PC-3 (cell line): ENCODE results near the gene MIF4GD.

Experiments
- CTCF ChIP-seq: fragments of 300-600 bp; sonication (generic); conservative IDR thresholded peaks from 2 replicates; pipeline ENCODE4 v1.5.1; 2017; ENCODE audit warnings: antibody characterized with exemption, low read depth, mild to moderate bottlenecking, low read length
- EZH2 ChIP-seq: fragments of 300-600 bp; sonication (generic); IDR thresholded peaks from one replicate; pipeline ENCODE4 v1.6.1; 2017; ENCODE audit warnings: antibody characterized with exemption, mild to moderate bottlenecking, low read length; ENCODE audit not compliant: unreplicated experiment

DNA sequence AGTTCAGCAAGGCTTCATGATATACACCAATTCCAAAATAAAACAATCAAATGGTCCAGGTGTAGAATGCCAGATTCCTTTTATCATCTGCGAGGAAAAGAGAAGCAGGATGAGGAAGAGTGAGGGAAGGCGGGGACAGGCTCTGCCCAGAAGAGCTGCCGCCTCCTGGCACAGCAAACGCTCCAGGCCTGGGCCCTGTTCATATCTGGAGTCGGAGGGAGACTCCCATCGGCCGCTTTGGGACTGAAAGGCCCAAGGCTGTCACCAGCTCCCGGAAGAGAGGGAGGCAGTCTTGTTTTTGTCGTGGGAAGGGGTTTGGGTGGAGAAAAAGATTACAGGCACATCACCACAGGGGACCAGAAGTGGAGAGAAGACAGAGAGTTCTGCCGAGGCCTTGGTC lies 47.2 kb upstream of the MIF4GD start:
- no peak for TF ChIP-seq CTCF
- no peak for TF ChIP-seq EZH2
